Hematopoietic multipotent progenitor cell treated with erythropoietin and hydrocortisone succinate and interleukin-3 and kit ligand, for 17 days (in vitro differentiated cells): ENCODE results near the gene CCPG1.
"Not testable (repeated sequence)": the region's sequence is repeated elsewhere in the genome, so short reads cannot be mapped to it uniquely, and the experiment has no call there.

Source experiments
- DNase-seq: peaks from one replicate; pipeline ENCODE4 v3.0.0-alpha.2; 2015; ENCODE audit warnings: low spot score

The CCPG1 gene

GRCh38 chr15:55408012-55408928 is at the start of gene CCPG1, which contains the start of gene PIERCE2:
TSS of gene CCPG1 (minus strand) at chr15:55408359. CDS start at chr15:55389424, 18,935 bp downstream.
TSS of gene PIERCE2 (plus strand) at chr15:55408495. CDS start at chr15:55408769, 274 bp downstream.
- DNase-seq, result peak; percentile 90

GRCh38 chr15:55457401-55458022 is 49.4 kb upstream of the CCPG1 start:
- no peak for DNase-seq

- DNase-seq, result not testable (repeated sequence)
Observed at GRCh38 chr15:55447030-55447394, 38.9 kb upstream of the CCPG1 start.

- DNase-seq, result not testable (repeated sequence)
Observed at GRCh38 chr15:55446379-55447029, 38.3 kb upstream of the CCPG1 start.

GRCh38 chr15:55445936-55446335 is 37.8 kb upstream of the CCPG1 start:
- DNase-seq, result not testable (repeated sequence)

- not testable (repeated sequence) for DNase-seq
Observed at GRCh38 chr15:55443141-55443540, 35.0 kb upstream of the CCPG1 start.

GRCh38 chr15:55434989-55435825 is 27.0 kb upstream of the CCPG1 start:
- DNase-seq, result peak; percentile 57

- peak; percentile 7 for DNase-seq
Observed at GRCh38 chr15:55422089-55422488, 13.9 kb upstream of the CCPG1 start.

- no peak for DNase-seq
Observed at GRCh38 chr15:55420171-55420866, 12.2 kb upstream of the CCPG1 start.

- DNase-seq, result not testable (repeated sequence)
Observed at GRCh38 chr15:55417678-55418077, 9.5 kb upstream of the CCPG1 start.

- DNase-seq, result not testable (repeated sequence)
Observed at GRCh38 chr15:55408976-55409375, 817 bp upstream of the CCPG1 start.

GRCh38 chr15:55407498-55408011 is 604 bp downstream of the CCPG1 start:
- no peak for DNase-seq

GRCh38 chr15:55403531-55403930 is 4.6 kb downstream of the CCPG1 start:
- peak; percentile 61 for DNase-seq

- DNase-seq, result peak; percentile 19
Observed at GRCh38 chr15:55402707-55403106, 5.5 kb downstream of the CCPG1 start.

- DNase-seq, result no peak
Observed at GRCh38 chr15:55401786-55402246, 6.3 kb downstream of the CCPG1 start.

- DNase-seq, result not testable (repeated sequence)
Observed at GRCh38 chr15:55400050-55400449, 8.1 kb downstream of the CCPG1 start.

GRCh38 chr15:55398243-55398642 is 9.9 kb downstream of the CCPG1 start:
- DNase-seq, result no peak

- no peak for DNase-seq
Observed at GRCh38 chr15:55394694-55395093, 13.5 kb downstream of the CCPG1 start.

- DNase-seq, result no peak
Observed at GRCh38 chr15:55389264-55389607, 18.9 kb downstream of the CCPG1 start.

GRCh38 chr15:55387027-55387426 is 21.1 kb downstream of the CCPG1 start:
- DNase-seq, result no peak

- DNase-seq, result no peak
Observed at GRCh38 chr15:55383687-55384086, 24.5 kb downstream of the CCPG1 start.
